Ramos (cell line): ENCODE data around the gene KAT5.
"Not testable (repeated sequence)": the region's sequence is repeated elsewhere in the genome, so short reads cannot be mapped to it uniquely, and the experiment has no call there.

Experiments
- in situ Hi-C: fragments of 300-500 bp; cut with MboI; formaldehyde crosslinking; loops from one replicate; pipeline ENCODE4 v1.14.3; 2022; ENCODE audit warnings: low sequenced_read_pairs; ENCODE audit not compliant: unreplicated experiment

The KAT5 gene

DNA sequence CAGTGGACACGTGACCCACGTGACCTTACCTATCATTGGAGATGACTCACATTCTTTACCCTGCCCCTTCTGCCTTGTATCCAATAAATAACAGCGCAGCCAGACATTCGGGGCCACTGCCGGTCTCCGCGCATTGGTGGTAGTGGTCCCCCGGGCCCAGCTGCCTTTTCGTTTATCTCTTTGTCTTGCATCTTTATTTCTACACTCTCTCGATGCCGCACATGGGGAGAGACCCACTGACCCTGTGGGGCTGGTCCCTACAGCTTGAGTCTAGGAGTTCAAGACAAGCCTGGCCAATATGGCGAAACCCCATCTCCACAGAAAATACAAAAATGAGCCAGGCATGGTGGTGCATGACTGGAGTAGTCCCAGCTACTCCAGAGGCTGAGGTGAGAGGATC is 5.0 kb upstream of the KAT5 start:
- in situ Hi-C loops = not testable (repeated sequence)

DNA sequence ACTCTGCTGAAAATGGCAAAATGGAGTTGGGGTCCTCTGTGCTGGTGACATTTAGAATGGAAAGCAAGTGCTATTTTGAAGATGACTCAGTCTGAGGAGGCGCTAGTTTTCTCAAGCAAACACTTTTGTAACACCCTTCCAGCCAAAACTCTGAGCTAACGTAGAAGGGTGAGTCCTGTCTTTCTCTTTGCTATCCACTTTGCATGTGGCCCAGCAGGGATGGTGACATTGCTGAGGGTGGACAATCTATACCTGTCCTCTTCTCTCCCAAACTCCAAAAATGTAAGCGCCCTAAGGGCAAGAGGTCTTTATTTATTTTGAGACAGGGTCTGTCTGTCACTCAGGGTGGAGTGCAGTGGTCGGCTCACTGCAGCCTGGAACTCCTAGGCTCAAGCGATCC is 3.6 kb upstream of the KAT5 start:
- in situ Hi-C loops = no loop called here

DNA sequence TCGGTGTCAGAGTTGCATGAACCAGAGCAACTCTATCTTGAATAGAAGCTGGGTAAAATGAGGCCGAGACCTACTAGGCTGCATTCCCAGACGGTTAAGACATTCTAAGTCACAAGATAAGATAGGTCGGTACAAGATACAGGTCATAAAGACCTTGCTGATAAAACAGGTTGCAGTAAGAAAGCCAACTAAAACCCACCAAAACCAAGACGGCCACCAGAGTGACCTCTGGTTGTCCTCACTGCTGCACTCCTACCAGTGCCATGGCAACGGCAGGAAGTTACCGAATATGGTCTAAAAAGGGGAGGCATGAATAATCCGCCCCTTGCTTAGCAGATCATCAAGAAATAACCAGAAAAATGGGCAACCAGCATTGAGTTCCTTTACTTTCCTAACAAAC is 2.4 kb upstream of the KAT5 start:
- in situ Hi-C loops = no loop called here

DNA sequence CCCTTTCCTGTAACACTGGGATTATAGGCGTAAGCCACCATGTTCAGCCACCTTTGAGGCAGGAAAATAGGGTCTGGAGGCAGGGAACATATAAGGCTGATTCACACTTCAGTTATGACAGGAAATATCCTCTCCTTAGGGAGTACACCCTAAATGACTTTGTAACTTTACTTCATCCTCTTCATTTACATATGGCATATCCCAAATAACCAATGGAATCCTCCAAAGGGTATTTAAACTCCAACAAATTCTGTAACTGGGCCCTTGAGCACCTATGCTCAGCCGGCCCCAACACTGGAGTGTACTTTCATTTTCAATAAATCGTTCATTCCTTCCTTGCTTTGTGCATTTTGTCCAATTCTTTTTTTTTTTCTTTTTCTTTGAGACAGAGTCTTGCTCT is 1.6 kb upstream of the KAT5 start:
- in situ Hi-C loops = no loop called here

DNA sequence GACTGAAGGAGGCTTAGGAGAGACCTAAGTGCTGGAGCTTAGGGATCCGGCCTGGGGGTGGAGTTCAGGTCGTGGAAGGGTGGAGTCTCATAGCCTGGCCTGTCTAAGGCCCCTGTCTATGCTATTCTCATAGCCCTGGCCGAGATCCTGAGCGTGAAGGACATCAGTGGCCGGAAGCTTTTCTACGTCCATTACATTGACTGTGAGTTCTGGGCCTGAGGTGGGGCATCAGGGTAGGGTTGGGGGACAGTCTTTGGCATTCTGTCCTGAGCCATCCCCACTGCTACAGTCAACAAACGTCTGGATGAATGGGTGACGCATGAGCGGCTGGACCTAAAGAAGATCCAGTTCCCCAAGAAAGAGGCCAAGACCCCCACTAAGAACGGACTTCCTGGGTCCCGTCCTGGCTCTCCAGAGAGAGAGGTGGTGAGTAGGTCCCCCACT is 603 bp downstream of the KAT5 start:
- in situ Hi-C loops = no loop called here

DNA sequence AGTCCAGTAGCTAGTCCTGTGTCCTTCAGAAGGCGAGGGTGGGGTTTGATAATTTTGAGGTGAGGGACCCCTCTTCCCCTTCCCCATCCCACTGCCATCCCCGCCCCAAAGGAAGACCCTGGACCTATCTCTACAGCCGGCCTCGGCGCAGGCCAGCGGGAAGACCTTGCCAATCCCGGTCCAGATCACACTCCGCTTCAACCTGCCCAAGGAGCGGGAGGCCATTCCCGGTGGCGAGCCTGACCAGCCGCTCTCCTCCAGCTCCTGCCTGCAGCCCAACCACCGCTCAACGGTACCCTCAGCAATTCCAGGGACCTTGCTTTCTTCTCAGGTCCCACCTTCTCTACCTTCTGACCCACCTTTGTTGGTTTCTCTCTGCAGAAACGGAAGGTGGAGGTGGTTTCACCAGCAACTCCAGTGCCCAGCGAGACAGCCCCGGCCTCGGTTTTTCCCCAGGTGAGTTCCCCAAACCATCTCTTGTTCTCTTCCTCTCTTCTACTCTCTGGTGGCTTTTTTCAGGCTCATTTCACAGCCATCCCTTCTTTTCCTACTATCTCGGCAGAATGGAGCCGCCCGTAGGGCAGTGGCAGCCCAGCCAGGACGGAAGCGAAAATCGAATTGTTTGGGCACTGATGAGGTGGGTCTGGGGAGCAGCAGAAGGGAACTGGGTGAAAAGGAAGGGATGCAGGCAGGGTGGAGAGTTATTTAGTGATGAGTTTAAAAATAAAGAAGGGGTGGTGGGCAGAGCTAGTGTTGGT is 1.3 kb downstream of the KAT5 start:
- in situ Hi-C loops = no loop called here

DNA sequence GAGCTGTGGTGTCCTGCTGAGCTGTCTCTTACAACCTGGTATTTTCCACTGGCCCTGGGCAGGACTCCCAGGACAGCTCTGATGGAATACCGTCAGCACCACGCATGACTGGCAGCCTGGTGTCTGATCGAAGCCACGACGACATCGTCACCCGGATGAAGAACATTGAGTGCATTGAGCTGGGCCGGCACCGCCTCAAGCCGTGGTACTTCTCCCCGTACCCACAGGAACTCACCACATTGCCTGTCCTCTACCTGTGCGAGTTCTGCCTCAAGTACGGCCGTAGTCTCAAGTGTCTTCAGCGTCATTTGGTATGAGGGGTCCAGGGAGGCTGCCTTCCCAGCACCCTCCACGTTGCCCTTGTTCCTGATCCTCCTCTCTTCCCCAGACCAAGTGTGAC is 2.4 kb downstream of the KAT5 start:
- in situ Hi-C loops = no loop called here

DNA sequence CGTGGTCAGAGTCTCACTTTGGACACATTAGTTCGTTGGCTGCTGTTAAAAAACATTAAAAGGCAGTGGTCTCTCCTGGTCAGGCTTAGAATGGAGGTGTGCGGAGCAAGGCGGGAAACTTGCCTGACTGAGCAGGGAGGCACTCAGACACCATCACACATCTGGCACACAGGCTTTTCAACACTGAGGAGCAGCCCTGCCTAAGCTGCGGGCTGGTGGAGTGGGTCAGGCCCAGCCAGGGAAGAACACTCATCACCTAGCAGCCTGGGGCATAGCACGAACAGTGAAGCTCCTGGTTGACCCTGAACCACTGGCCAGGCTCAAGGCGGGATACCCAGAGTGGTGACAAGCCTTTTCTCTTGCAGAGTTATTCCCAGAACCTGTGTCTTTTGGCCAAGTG is 4.2 kb downstream of the KAT5 start:
- in situ Hi-C loops = loop anchor here (5.0 kb wide), 2 partner anchors 106 to 271 kb away; no protein-coding TSS in a partner anchor

DNA sequence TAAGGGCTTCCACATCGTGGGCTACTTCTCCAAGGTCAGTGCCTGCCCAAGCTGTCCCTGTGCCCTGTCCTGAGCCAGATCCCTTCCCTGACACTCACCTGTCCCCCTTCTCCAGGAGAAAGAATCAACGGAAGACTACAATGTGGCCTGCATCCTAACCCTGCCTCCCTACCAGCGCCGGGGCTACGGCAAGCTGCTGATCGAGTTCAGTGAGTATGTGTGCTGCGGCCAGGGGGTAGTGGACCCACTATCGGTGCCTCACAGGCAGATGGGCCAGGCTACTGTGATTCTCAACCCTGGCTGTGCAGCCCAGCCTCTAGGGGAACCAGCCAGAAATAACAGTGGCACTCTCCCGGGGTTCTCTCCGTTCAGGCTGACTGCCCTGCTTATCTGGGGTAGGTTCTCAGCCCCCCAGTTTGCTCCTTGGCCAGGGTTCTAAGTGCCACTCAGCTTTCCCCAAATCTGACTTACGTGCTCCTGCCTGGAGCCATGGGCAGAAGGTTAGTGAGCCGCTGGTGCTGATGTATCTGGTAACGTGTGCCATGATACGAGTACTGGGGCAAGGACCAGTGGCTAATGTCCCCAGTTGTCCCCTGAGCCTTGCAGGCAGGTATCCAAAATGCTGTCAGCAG is 4.8 kb downstream of the KAT5 start:
- in situ Hi-C loops = loop anchor here (5.0 kb wide), 2 partner anchors 105 to 270 kb away; no protein-coding TSS in a partner anchor

DNA sequence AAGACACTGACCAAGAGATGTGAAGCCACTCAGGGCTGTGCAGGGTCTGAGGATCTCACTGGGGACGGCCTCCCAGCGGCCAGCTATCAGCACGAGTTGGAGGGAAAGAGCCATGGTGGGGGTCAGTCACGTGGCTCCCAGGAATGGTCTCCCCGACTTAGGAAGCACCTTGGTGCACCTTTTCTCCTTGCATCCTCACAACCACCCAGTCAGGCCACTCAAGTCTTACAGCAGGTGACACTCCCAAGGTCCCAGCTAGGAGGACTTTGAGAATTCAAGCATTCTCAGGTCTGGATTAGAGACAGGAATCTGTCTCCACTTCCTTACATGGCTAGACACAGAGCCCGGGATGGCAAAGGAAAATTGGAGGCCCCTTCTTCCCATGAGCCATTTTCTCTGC is 5.9 kb downstream of the KAT5 start:
- in situ Hi-C loops = loop anchor here (5.0 kb wide), 2 partner anchors 104 to 269 kb away; no protein-coding TSS in a partner anchor

DNA sequence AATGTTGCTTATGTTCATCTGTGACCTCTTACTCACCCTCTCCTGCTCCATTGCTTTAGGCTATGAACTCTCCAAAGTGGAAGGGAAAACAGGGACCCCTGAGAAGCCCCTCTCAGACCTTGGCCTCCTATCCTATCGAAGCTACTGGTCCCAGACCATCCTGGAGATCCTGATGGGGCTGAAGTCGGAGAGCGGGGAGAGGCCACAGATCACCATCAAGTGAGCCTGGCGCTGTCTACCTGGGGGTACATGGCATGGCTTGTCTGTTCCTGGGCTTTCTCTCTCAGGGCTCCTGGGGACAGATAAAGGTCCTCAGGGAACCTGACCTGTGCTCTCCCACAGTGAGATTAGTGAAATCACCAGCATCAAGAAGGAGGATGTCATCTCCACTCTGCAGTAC is 6.5 kb downstream of the KAT5 start:
- in situ Hi-C loops = loop anchor here (5.0 kb wide), 2 partner anchors 104 to 269 kb away; no protein-coding TSS in a partner anchor

DNA sequence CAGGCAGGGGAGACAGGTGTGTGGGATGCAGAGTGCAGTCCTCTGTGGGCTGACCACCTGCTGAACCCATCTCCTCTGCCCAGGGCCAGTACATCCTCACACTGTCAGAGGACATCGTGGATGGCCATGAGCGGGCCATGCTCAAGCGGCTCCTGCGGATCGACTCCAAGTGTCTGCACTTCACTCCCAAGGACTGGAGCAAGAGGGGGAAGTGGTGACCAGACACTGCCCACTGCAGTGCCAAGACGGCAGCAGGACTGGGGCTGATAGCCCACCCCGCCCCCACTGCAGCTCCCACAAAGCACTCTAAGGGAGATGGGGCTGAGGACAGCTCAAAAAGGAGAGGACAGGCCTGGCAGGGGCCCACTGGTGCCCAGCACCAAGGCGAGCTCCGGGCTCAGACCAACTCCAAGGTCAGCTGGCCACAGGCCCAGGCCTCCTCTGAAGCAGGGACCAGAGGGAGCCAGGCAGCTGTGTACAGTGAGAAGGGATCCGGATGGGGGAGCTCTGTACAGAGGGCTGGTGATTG is 7.0 kb downstream of the KAT5 start:
- in situ Hi-C loops = loop anchor here (5.0 kb wide), 2 partner anchors 103 to 268 kb away; no protein-coding TSS in a partner anchor

DNA sequence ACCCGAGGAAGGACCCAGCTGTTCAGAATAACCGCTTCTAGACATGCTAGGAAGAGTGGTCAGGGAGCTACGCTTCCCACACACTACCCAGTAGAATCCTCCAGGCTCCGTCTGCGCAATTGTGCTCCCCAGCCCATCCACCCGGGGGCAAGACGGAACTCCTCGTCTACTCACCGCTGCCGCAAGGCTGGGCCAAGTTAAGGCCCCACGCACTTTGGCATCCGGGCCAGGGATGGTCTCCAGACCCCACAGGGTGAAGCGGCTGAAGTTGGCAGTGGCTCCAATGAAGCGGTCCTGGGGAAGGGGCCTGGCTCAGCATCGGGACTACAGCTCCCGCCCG is 7.8 kb downstream of the KAT5 start:
- in situ Hi-C loops = loop anchor here (5.0 kb wide), 2 partner anchors 102 to 267 kb away; no protein-coding TSS in a partner anchor

DNA sequence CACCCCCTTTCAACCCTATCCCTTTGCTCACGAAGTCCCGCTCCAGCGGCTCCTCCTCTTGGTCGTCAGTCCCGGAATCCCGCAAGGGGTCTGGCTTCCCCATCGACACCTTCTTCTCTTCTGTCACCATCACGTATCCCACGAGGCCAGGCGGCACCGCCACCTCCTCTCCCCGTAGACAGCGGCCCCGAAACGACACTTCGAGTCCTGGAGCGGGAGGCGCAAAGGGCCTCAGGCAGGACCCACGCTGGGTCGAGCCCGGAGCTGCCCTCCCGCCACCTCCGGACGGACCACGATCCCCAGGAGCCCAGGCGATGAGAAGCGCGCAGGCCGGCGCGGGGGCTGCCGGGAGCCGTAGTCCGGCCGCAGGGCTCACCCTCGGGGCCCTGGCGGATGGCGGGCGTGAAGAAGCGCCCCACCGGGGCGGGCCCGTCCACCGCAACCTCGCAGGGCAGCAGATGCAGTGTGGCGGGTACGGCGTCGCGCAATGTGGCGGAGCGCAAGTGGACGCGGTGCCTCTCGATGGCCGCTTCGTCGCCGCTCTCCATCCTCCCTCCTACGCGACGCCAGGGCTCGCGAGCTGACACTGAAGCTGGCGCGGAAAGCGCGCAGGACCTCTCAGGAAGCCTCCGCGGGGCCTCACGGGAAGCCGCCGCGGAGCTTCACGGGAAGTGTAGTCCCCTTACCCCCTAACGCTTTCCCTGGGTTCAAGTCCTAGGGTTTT is 8.3 kb downstream of the KAT5 start, which contains the start of gene RNASEH2C:
TSS of gene RNASEH2C (minus strand) at position 588 of the 724 bp plus-strand sequence. CDS start at position 548, 40 bp downstream.
- in situ Hi-C loops = no loop called here

DNA sequence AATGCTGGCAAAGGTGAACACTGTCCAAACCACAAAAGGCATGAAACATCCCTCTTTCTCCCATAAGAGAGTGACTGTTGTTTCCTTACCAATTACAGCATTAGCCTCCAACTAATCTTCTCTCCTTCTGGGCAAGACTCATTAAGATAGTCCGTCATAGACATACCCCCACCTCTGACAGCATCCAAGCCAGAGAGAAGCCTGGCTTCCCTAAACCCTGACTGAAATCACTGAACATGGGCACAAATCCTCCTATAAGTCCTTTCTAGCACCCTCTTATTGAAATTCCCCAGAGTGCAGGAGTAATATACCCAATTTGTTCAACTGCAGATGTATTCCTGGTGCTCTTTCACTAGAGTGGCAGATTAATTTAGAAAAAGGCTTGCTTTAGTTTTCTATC is 10.2 kb downstream of the KAT5 start:
- in situ Hi-C loops = no loop called here

DNA sequence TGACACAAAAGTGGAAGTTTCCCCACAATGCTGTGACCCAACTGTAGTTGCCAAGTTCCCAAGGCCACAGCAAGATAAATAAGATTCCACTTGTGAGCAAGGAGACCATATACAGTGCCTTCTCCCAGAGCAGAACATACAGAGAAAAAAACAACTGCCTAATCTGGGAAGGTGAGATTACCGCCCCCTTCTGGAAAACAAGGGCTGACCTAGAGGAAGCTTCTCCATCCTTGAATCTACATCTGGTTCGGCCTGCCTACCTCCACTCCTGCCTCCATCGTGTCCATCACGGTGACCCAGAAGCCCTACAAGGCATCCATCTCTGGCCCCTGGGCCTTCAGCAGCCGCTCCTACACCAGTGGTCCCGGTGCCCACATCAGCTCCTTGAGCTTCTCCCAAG is 14.6 kb downstream of the KAT5 start:
- in situ Hi-C loops = no loop called here

DNA sequence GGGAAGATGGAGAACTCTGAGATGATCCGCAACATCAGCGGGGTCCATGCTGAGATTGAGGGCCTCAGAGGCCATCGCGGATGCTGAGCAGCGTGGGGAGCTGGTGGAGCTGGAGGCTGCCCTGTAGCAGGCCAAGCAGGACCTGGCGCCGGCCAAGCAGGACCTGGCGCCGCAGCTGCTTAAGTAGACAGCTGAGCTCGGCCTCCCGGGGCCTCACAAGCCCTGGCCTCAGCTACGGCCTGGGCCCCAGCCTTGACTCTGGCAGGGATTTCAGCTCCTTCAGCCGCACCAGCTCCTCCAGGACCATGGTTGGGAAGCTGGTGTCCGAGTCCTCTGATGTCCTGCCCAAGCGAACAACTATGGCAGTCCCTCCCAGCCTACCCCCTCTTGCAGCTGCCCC is 15.8 kb downstream of the KAT5 start:
- in situ Hi-C loops = no loop called here

DNA sequence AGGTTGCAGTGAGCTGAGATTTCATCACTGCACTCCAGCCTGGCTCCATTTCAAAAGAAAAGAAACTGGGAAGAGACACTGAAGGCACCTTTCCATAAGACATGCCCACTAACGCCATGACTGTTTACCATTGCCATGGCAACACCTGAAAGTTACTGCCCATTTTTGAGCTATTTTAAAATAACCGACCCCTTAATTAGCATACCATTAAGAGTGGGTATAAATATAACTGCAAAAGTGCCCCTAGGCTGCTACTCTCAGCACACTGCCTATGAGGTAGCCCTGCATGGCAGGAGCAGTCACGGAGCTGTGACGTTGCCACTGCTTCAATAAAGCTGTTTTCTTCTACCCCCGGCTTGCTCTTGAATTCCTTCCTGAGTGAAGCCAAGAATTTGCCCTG is 18.4 kb downstream of the KAT5 start:
- in situ Hi-C loops = no loop called here

DNA sequence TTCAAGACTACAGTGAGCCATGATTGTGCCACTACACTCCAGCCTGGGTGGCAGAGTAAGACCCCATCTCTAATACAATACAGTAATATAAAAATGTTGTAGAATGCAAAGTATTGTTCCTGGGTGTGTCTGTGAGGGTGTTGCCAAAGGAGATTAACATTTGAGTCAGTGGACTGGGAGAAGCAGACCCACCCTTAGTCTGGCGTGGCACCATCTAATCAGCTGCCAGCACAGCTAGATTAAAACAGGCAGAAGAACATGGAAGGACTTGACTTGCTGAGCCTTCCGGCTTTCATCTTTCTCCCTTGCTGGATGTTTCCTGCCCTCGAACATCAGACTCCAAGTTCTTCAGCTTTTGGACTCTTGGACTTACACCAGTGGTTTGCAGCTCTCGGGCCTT is 23.1 kb downstream of the KAT5 start:
- in situ Hi-C loops = not testable (repeated sequence)

DNA sequence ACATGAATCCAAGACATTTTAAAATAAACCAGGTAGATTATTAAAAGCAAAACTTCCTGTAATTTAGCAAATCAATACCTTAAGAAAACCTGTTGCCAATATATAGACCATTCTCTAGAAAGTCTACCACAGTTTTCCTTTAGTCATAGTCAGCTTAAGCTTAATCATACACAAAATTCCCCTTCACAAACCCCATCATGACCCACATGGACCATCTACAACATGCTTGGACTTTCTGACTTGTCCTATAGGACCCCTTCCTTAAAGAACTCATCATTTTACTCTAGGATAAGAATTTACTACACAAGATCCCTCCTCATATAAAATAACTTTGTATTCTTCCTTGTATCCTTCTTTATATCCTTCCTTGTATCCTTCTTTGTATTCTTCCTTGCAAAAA is 24.8 kb downstream of the KAT5 start:
- in situ Hi-C loops = no loop called here

DNA sequence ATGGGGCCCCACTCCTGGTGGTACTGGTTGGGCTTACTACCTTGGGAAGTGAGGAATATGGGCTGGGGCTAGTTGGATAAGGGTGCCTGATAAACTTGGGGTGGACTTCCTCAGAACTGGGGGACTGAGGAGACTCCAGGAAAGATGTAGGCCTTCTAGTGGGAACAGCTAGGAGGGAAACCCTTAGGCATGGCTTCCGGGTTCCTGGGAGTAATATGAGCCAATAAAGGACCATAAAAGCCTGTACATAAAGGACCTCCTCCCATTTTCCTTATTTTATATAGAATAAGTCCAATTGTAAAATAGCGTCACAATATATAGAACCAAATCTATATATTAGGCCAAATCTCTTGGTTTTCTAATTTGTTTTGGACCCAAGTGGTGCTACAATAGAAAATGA is 27.0 kb downstream of the KAT5 start:
- in situ Hi-C loops = no loop called here
